ENCODE measurements around the gene MAG.

The MAG gene

GRCh38 chr19:35291916-35292315, at the start of gene MAG:
TSS of gene MAG (plus strand) at chr19:35292161. CDS start at chr19:35295409, 3,248 bp downstream.
- Histone ChIP-seq H3K27ac (ENCODE audit: low read length) (no peak within 1 kb of the TSS), H3K9me3 (ENCODE audit: insufficient read depth, low read depth, low read length) (no peaks in the 10 kb centered on the region), H3K4me1 (ENCODE audit: insufficient read depth, low read length) (no peaks in the 10 kb centered on the region; the same call in 1 of the 2 replicates), H3K36me3 (ENCODE audit: insufficient read depth, low read depth, low read length) (no peaks in the 10 kb centered on the region), H3K9ac (ENCODE audit: low read depth, low read length) (no peak within 1 kb of the TSS), H3K4me3 (ENCODE audit: low read length) (no peak within 1 kb of the TSS), H3K27me3 (ENCODE audit: insufficient read depth, low read length) (0 out of 2 replicates have a peak, but pooled peaks cover 5% of the 10 kb centered on the region)

DNA sequence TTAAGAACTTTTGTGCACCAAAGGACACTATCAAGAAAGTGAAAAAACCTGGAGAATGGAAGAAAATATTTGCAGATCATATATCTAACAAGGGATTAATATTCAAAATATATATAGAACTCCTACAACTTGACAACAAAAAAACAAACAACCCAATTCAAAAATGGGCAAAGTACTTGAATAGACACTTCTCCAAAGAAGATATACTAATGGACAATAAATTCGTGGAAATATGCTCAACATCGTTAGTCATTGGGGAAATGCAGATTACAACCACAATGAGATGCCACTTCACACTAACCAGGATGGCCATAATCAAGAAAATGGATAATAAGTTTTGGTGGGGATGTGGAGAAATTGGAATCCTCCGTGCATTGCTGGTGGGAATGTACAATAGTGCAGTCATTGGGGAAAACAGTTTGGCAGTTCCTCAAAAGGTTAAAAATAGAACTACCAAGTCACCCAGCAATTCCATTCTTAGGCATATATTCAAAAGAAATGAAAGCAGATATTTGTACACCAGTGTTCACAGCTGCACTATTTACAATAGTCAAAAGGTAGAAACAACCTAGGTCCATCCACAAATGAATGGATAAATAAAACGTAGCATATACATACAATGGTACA, 45.4 kb upstream of the MAG start:
- H3K36me3 ChIP-seq (ENCODE audit: insufficient read depth, low read depth, low read length) = peaks cover 15% of the 10 kb centered on the region
- H3K27ac ChIP-seq (ENCODE audit: low read length) = no peak overlapping the region

GRCh38 chr19:35247526-35248309, 44.2 kb upstream of the MAG start:
- Histone ChIP-seq H3K4me1 (ENCODE audit: insufficient read depth, low read length) (peaks cover 7% of the 10 kb centered on the region), H3K4me3 (ENCODE audit: low read length) (peak overlapping the region; percentile 94), H3K9ac (ENCODE audit: low read depth, low read length) (peak overlapping the region; percentile 99), H3K27me3 (ENCODE audit: insufficient read depth, low read length) (no peaks in the 10 kb centered on the region), H3K27ac (ENCODE audit: low read length) (peak overlapping the region; percentile 98), H3K9me3 (ENCODE audit: insufficient read depth, low read depth, low read length) (no peaks in the 10 kb centered on the region), H3K36me3 (ENCODE audit: insufficient read depth, low read depth, low read length) (peaks cover 21% of the 10 kb centered on the region)

More for the DNA sequence above, 45.4 kb upstream of the MAG start:
- peaks cover 7% of the 10 kb centered on the region for H3K4me1 ChIP-seq (ENCODE audit: insufficient read depth, low read length)
- H3K27me3 ChIP-seq (ENCODE audit: insufficient read depth, low read length) = no peaks in the 10 kb centered on the region
- H3K9me3 ChIP-seq (ENCODE audit: insufficient read depth, low read depth, low read length) = no peaks in the 10 kb centered on the region
- H3K9ac ChIP-seq (ENCODE audit: low read depth, low read length) = peak overlapping the region; percentile 99; the same call in 1 of the 2 replicates
- H3K4me3 ChIP-seq (ENCODE audit: low read length) = peak overlapping the region; percentile 94; the same call in 1 of the 2 replicates

DNA sequence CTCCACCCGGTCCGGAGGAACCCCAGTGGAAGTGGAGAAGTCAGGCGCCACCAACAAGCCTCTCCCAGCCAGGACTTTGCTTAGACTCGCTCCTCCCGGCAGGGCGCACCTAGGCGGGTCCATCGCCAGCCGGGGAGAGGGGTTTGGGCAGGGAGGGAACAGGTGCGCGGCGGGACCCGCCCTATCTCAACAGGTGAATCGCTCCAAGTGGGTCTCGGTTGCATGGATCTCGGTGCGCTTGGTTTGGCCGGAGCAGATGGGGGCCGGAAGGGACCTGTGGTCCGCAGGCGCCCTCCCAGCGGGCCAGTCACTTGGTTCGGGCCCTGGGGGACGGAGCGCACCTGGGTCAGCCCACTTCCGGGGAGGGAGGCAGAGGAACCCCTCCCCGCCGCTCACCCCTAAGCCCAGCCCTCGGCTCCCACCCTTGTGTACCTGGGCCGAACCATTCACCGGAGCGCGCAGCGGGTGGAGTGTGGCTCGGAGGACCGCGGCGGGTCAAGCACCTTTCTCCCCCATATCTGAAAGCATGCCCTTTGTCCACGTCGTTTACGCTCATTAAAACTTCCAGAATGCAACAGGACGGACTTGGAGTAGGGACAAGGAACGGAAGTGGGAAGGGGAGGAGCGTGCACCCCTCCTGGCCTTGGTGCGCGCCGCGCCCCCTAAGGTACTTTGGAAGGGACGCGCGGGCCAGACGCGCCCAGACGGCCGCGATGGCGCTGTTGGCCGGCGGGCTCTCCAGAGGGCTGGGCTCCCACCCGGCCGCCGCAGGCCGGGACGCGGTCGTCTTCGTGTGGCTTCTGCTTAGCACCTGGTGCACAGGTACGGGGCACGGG, 43.4 kb upstream of the MAG start, which contains the start of gene LSR:
TSS of gene LSR (plus strand) at position 693 of the 836 bp plus-strand sequence. CDS start at position 714, 21 bp downstream.
- H3K9ac ChIP-seq (ENCODE audit: low read depth, low read length) = peak within 1 kb of the TSS; percentile 99
- no peaks in the 10 kb centered on the region for H3K27me3 ChIP-seq (ENCODE audit: insufficient read depth, low read length)
- H3K9me3 ChIP-seq (ENCODE audit: insufficient read depth, low read depth, low read length) = no peaks in the 10 kb centered on the region
- H3K36me3 ChIP-seq (ENCODE audit: insufficient read depth, low read depth, low read length) = peaks cover 26% of the 10 kb centered on the region
- H3K4me3 ChIP-seq (ENCODE audit: low read length) = peak within 1 kb of the TSS; percentile 94
- H3K4me1 ChIP-seq (ENCODE audit: insufficient read depth, low read length) = peaks cover 12% of the 10 kb centered on the region
- peak within 1 kb of the TSS; percentile 98 for H3K27ac ChIP-seq (ENCODE audit: low read length)

GRCh38 chr19:35249146-35249847, 42.7 kb upstream of the MAG start:
- Histone ChIP-seq H3K9me3 (ENCODE audit: insufficient read depth, low read depth, low read length) (no peaks in the 10 kb centered on the region), H3K4me1 (ENCODE audit: insufficient read depth, low read length) (peaks cover 14% of the 10 kb centered on the region), H3K36me3 (ENCODE audit: insufficient read depth, low read depth, low read length) (peaks cover 31% of the 10 kb centered on the region), H3K9ac (ENCODE audit: low read depth, low read length) (peak overlapping the region; percentile 99), H3K27me3 (ENCODE audit: insufficient read depth, low read length) (no peaks in the 10 kb centered on the region), H3K4me3 (ENCODE audit: low read length) (peak overlapping the region; percentile 94), H3K27ac (ENCODE audit: low read length) (peak overlapping the region; percentile 98)

DNA sequence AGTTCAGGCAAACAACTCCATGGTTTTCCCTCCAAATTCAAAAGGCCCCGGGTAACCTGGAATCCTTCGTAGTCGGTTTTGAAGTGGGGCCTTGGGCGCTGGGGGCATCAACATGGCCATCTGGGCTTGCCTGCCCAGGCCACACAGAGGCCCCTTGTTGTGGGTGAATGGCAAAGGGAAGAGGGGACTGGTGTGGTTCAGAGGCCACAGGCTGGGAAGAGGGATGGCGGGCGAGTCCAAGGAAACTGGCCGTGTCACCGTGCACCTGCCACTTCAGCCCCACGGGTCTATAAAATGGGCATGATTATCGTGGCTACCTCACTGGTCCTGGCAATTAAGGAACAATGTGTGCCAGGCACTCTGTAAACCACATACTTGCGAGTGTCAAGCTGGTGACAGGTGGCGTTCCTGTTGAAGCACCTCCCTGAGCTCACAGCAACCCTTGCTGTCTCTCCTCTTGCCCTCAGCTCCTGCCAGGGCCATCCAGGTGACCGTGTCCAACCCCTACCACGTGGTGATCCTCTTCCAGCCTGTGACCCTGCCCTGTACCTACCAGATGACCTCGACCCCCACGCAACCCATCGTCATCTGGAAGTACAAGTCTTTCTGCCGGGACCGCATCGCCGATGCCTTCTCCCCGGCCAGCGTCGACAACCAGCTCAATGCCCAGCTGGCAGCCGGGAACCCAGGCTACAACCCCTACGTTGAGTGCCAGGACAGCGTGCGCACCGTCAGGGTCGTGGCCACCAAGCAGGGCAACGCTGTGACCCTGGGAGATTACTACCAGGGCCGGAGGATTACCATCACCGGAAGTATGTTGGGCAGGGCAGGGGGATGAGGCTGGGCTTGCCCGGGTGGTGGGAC, 41.9 kb upstream of the MAG start:
- Histone ChIP-seq H3K27me3 (ENCODE audit: insufficient read depth, low read length) (no peaks in the 10 kb centered on the region), H3K27ac (ENCODE audit: low read length) (no peak overlapping the region), H3K4me3 (ENCODE audit: low read length) (peak overlapping the region; percentile 94), H3K4me1 (ENCODE audit: insufficient read depth, low read length) (peaks cover 14% of the 10 kb centered on the region), H3K9ac (ENCODE audit: low read depth, low read length) (peak overlapping the region; percentile 99; the same call in 1 of the 2 replicates), H3K9me3 (ENCODE audit: insufficient read depth, low read depth, low read length) (no peaks in the 10 kb centered on the region), H3K36me3 (ENCODE audit: insufficient read depth, low read depth, low read length) (peaks cover 39% of the 10 kb centered on the region)

- Histone ChIP-seq H3K9me3 (ENCODE audit: insufficient read depth, low read depth, low read length) (no peaks in the 10 kb centered on the region), H3K36me3 (ENCODE audit: insufficient read depth, low read depth, low read length) (peaks cover 53% of the 10 kb centered on the region), H3K27me3 (ENCODE audit: insufficient read depth, low read length) (no peaks in the 10 kb centered on the region), H3K9ac (ENCODE audit: low read depth, low read length) (no peak overlapping the region), H3K4me3 (ENCODE audit: low read length) (no peak overlapping the region), H3K4me1 (ENCODE audit: insufficient read depth, low read length) (peaks cover 14% of the 10 kb centered on the region), H3K27ac (ENCODE audit: low read length) (no peak overlapping the region)
These were observed 40.5 kb upstream of the MAG start for GRCh38 chr19:35251456-35251855.

GRCh38 chr19:35253316-35254286, 38.4 kb upstream of the MAG start:
- Histone ChIP-seq H3K27me3 (ENCODE audit: insufficient read depth, low read length) (no peaks in the 10 kb centered on the region), H3K36me3 (ENCODE audit: insufficient read depth, low read depth, low read length) (peaks cover 73% of the 10 kb centered on the region), H3K9ac (ENCODE audit: low read depth, low read length) (no peak overlapping the region; the same call in 1 of the 2 replicates), H3K4me3 (ENCODE audit: low read length) (no peak overlapping the region), H3K27ac (ENCODE audit: low read length) (no peak overlapping the region), H3K4me1 (ENCODE audit: insufficient read depth, low read length) (peaks cover 11% of the 10 kb centered on the region), H3K9me3 (ENCODE audit: insufficient read depth, low read depth, low read length) (no peaks in the 10 kb centered on the region)

- no peaks in the 10 kb centered on the region for H3K9me3 ChIP-seq (ENCODE audit: insufficient read depth, low read depth, low read length)
- H3K4me3 ChIP-seq (ENCODE audit: low read length) = no peak overlapping the region
- H3K9ac ChIP-seq (ENCODE audit: low read depth, low read length) = no peak overlapping the region
- peaks cover 83% of the 10 kb centered on the region for H3K36me3 ChIP-seq (ENCODE audit: insufficient read depth, low read depth, low read length)
- H3K4me1 ChIP-seq (ENCODE audit: insufficient read depth, low read length) = peaks cover 11% of the 10 kb centered on the region
- no peak overlapping the region for H3K27ac ChIP-seq (ENCODE audit: low read length)
- H3K27me3 ChIP-seq (ENCODE audit: insufficient read depth, low read length) = no peaks in the 10 kb centered on the region
These were observed 37.3 kb upstream of the MAG start for GRCh38 chr19:35254341-35255297.
